Measurements from ENCODE around the gene ITGB5. TPM values are rescaled to one million over a fixed set of nuclear protein-coding genes. Genes with fewer than 3 reads are reported as not detected.

ITGB5 gene
- total and polyA plus RNA-seq, 2 donors (not counting 1 experiment from before 2014, with no cell fraction given): 0.15 to 0.54 TPM

DNA sequence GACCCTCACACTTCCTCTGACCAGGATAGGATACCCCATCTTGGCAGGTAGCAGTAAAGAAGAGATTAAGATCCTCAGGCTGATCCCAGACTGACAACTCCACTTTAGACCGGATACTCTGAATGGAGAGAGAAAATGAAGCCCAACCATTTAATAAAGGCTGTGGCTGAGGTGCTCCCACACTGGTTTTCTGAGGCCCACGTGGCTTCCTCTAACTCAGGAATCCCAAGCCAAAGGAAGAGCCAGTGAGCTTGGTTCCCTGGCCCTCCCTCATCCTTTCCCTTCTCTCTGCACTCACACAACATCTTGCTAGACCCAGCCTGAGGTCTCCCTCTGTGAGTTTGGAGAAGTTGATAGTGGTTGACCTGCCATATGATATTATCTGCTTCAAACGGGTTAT is 78.1 kb downstream of the ITGB5 start:
- DNase-seq (no peak), ATAC-seq (ENCODE audit: low read depth) (no peak)
- no peaks in the 10 kb centered on the region for H3K4me1 Mint-ChIP-seq
- no peaks in the 10 kb centered on the region for H3K27me3 ChIP-seq (replicated peaks in 1 of 4; ENCODE audit: control extremely low read depth in 1 of 4, control insufficient read depth in 3 of 4, insufficient read depth in 4 of 4, low read length in 3 of 4)
- no peaks in the 10 kb centered on the region for H4K20me1 ChIP-seq (ENCODE audit: control insufficient read depth, insufficient read depth, low read length, poor library complexity, severe bottlenecking)
- intact Hi-C loops (cut with micrococcal nuclease): no loop called here
- no peaks in the 10 kb centered on the region for H3K79me2 ChIP-seq (ENCODE audit: control insufficient read depth, insufficient read depth, low read length)
- 83% methylated on average over 2 of the region's 3 CpGs for WGBS (ENCODE audit: insufficient coverage)
- no peak overlapping the region for H3K4me2 ChIP-seq (replicated peaks; ENCODE audit: low read depth, low read length, poor library complexity, severe bottlenecking)
- H3K4me3 Mint-ChIP-seq: no peak overlapping the region
- H3K9ac ChIP-seq (ENCODE audit: low read length): no peak overlapping the region
- H3K4me1 ChIP-seq (ENCODE audit: control insufficient read depth in 2 of 2, insufficient read depth in 2 of 2, low read length in 2 of 2): no peaks in the 10 kb centered on the region
- TF ChIP-seq CTCF (IDR thresholded peaks at IDR 0.05) (no peak), EZH2 (IDR thresholded peaks at IDR 0.05; ENCODE audit: borderline replicate concordance, insufficient read depth, low read depth, low read length, poor library complexity, severe bottlenecking) (no peak)
- H3K9me3 ChIP-seq (ENCODE audit: control extremely low read depth in 1 of 3, control insufficient read depth in 2 of 3, insufficient read depth in 1 of 3, low read length in 2 of 3): no peaks in the 10 kb centered on the region
- no peak overlapping the region for H2AFZ ChIP-seq (ENCODE audit: insufficient read depth, low read depth, low read length, poor library complexity, severe bottlenecking)
- peaks cover 10% of the 10 kb centered on the region for H3K27me3 Mint-ChIP-seq
- no peaks in the 10 kb centered on the region for H3K9me3 Mint-ChIP-seq (ENCODE audit: insufficient read depth)
- POLR2A ChIA-PET: no interaction called here
- no peak overlapping the region for H3K27ac ChIP-seq (ENCODE audit: low read length in 2 of 2)
- CTCF ChIA-PET: no interaction called here
- no peaks in the 10 kb centered on the region for H3K36me3 ChIP-seq (replicated peaks in 1 of 2; ENCODE audit: control extremely low read depth in 1 of 2, control insufficient read depth in 1 of 2, extremely low read depth in 1 of 2, insufficient read depth in 2 of 2, low read length in 1 of 2)
- no peak overlapping the region for H3K27ac Mint-ChIP-seq
- H3K4me3 ChIP-seq (ENCODE audit: control extremely low read depth in 1 of 5, extremely low read depth in 1 of 5, insufficient read depth in 1 of 5, low read depth in 2 of 5, low read length in 4 of 5): no peak overlapping the region

DNA sequence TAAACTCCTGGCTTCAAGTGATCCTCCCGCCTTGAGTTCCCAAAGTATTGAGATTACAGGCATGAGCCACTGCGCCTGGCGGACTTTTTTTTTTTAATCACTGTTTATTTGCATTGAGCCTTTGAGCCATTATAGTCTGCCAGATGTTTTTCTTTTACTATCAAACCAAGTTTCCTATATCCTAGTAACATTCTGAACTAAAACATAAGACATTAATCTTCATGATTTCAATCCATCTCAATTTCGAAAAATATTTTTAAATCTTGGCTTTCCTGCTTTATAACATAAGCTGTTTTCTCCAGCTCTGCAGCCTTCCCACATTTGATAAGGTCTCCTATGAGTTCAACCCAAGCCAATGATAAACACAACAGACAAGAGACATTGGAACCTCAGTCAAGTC is 81.5 kb downstream of the ITGB5 start:
- H2AFZ ChIP-seq (ENCODE audit: insufficient read depth, low read depth, low read length, poor library complexity, severe bottlenecking): no peak overlapping the region
- no peak for ATAC-seq (ENCODE audit: low read depth)
- H3K36me3 ChIP-seq (replicated peaks in 1 of 2; ENCODE audit: control extremely low read depth in 1 of 2, control insufficient read depth in 1 of 2, extremely low read depth in 1 of 2, insufficient read depth in 2 of 2, low read length in 1 of 2): no peaks in the 10 kb centered on the region
- H3K9ac ChIP-seq (ENCODE audit: low read length): no peak overlapping the region
- no peaks in the 10 kb centered on the region for H4K20me1 ChIP-seq (ENCODE audit: control insufficient read depth, insufficient read depth, low read length, poor library complexity, severe bottlenecking)
- H3K9me3 ChIP-seq (ENCODE audit: control extremely low read depth in 1 of 3, control insufficient read depth in 2 of 3, insufficient read depth in 1 of 3, low read length in 2 of 3): no peaks in the 10 kb centered on the region
- no peak for DNase-seq
- Mint-ChIP-seq H3K9me3 (ENCODE audit: insufficient read depth) (no peaks in the 10 kb centered on the region), H3K27me3 (peaks cover 13% of the 10 kb centered on the region), H3K27ac (no peak overlapping the region), H3K4me1 (no peaks in the 10 kb centered on the region), H3K4me3 (no peak overlapping the region)
- H3K4me2 ChIP-seq (replicated peaks; ENCODE audit: low read depth, low read length, poor library complexity, severe bottlenecking): no peak overlapping the region
- TF ChIP-seq CTCF (IDR thresholded peaks at IDR 0.05) (no peak), EZH2 (IDR thresholded peaks at IDR 0.05; ENCODE audit: borderline replicate concordance, insufficient read depth, low read depth, low read length, poor library complexity, severe bottlenecking) (no peak)
- intact Hi-C loops (cut with micrococcal nuclease): no loop called here
- no peak overlapping the region for H3K4me3 ChIP-seq (ENCODE audit: control extremely low read depth in 1 of 5, extremely low read depth in 1 of 5, insufficient read depth in 1 of 5, low read depth in 2 of 5, low read length in 4 of 5)
- CTCF ChIA-PET: no interaction called here
- no peak overlapping the region for H3K27ac ChIP-seq (ENCODE audit: low read length in 2 of 2)
- H3K27me3 ChIP-seq (replicated peaks in 1 of 4; ENCODE audit: control extremely low read depth in 1 of 4, control insufficient read depth in 3 of 4, insufficient read depth in 4 of 4, low read length in 3 of 4): no peaks in the 10 kb centered on the region
- H3K79me2 ChIP-seq (ENCODE audit: control insufficient read depth, insufficient read depth, low read length): no peaks in the 10 kb centered on the region
- H3K4me1 ChIP-seq (ENCODE audit: control insufficient read depth in 2 of 2, insufficient read depth in 2 of 2, low read length in 2 of 2): no peaks in the 10 kb centered on the region
- WGBS (ENCODE audit: insufficient coverage): 95% methylated on average over 4 of the region's 4 CpGs
- POLR2A ChIA-PET: no interaction called here
